Testis (tissue), 3 donors: Measurements from ENCODE around the gene SGMS2. TPM values are rescaled to one million over a fixed set of nuclear protein-coding genes. Genes with fewer than 3 reads are reported as not detected.

Experiments
- DNase-seq: peaks from one replicate; pipeline ENCODE4 v3.0.0-alpha.2; 2019
- H3K27ac ChIP-seq, 2 donors: fragments of 200-600 bp; sonication (generic); one replicate each; pipeline ENCODE4 v1.5.1; 2019
- H3K27me3 ChIP-seq: fragments of 200-600 bp; sonication (generic); one replicate; pipeline ENCODE4 v1.5.1; 2019
- H3K36me3 ChIP-seq: fragments of 200-600 bp; sonication (generic); one replicate; pipeline ENCODE4 v1.5.1; 2017; ENCODE audit warnings: low read depth; ENCODE audit errors: missing control alignments
- H3K4me1 ChIP-seq: fragments of 200-600 bp; sonication (generic); one replicate; pipeline ENCODE4 v1.5.1; 2019
- H3K4me3 ChIP-seq, 2 donors: fragments of 200-600 bp; sonication (generic); one replicate each; pipeline ENCODE4 v1.5.1; 2017 to 2019
- H3K9me3 ChIP-seq: fragments of 200-600 bp; sonication (generic); one replicate; pipeline ENCODE4 v1.5.1; 2017
- POLR2A ChIP-seq: fragments of 450-650 bp; IDR thresholded peaks from one replicate; pipeline ENCODE4 v1.6.1; 2017; ENCODE audit warnings: antibody characterized with exemption, mild to moderate bottlenecking, moderate library complexity
- WGBS, 2 donors: methylation state at CpG; one replicate each; pipeline ENCODE4 v1.1.5; 2018; 5-methylcytosine and 5-hydroxymethylcytosine counted together
- intact Hi-C: fragments of 100-400 bp; cut with DNase I; formaldehyde crosslinking; loops from one replicate; pipeline ENCODE4 v1.15.1; 2023; ENCODE audit warnings: low total_unique reads
- polyA plus RNA-seq: library from polyadenylated mRNA; stranded (reverse); fragments of 350-450 nt; fragmentation: Illumina TruSeq; extraction: RNeasy Lipid Tissue Mini Kit (QIAGEN cat#74804); gene quantifications from one replicate; pipeline ENCODE4 v1.2.3, GENCODE V29; 2014; ENCODE audit warnings: low read depth, low replicate concordance; ENCODE audit not compliant: insufficient read depth
- total RNA-seq, 2 donors: library from RNA; depleted of rRNA; stranded (reverse); fragments of >200 nt; gene quantifications; one replicate each; pipeline ENCODE4 v1.2.3, GENCODE V29; 2016
- TF ChIP-seq, protein P1 (sequence below), 3 experiments: fragments of 450-650 bp in 2 of 3; fragments of 200-600 bp in 1 of 3; sonication (generic) in 1 of 3; IDR thresholded peaks; one replicate each; pipeline ENCODE4 v1.5.1; 2016 to 2019; ENCODE audit warnings: antibody characterized with exemption in 3 of 3, mild to moderate bottlenecking in 2 of 3, moderate library complexity in 1 of 3

The SGMS2 gene
- total and polyA plus RNA-seq, 3 donors from 2014 or later, result 22.2 to 31.7 (median 24.2) TPM

DNA sequence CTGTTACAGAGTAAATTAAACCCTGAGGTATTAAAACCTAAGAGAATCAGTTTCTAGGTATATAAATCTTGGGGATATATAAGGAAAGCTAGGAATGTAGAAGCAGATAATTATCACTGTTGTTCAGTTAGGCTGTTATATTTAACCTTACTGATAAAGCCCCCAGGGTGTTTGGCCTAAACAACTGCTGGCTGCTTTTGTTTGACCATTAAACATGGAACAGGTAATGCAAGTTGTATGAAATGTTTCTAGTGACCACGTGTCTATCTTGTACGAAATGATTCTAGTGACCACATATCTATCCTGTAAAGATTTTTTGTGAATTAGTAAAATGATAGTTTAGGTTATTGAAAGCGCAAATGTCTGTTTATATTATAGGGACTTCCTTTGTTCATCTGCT lies 52.6 kb downstream of the SGMS2 start:
- Histone ChIP-seq H3K4me1 (no peaks in the 10 kb centered on the region), H3K9me3 (no peaks in the 10 kb centered on the region), H3K4me3 (no peak overlapping the region), H3K27ac (no peak overlapping the region), H3K27me3 (no peaks in the 10 kb centered on the region), H3K36me3 (no peaks in the 10 kb centered on the region)
- TF ChIP-seq, protein P1, sequence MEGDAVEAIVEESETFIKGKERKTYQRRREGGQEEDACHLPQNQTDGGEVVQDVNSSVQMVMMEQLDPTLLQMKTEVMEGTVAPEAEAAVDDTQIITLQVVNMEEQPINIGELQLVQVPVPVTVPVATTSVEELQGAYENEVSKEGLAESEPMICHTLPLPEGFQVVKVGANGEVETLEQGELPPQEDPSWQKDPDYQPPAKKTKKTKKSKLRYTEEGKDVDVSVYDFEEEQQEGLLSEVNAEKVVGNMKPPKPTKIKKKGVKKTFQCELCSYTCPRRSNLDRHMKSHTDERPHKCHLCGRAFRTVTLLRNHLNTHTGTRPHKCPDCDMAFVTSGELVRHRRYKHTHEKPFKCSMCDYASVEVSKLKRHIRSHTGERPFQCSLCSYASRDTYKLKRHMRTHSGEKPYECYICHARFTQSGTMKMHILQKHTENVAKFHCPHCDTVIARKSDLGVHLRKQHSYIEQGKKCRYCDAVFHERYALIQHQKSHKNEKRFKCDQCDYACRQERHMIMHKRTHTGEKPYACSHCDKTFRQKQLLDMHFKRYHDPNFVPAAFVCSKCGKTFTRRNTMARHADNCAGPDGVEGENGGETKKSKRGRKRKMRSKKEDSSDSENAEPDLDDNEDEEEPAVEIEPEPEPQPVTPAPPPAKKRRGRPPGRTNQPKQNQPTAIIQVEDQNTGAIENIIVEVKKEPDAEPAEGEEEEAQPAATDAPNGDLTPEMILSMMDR (IDR thresholded peaks at IDR 0.05), result no peak
- no peak for TF ChIP-seq POLR2A
- DNase-seq, result no peak
- intact Hi-C loops, result no loop called here
- 45 to 46% methylated on average over 3 of the region's 3 CpGs for WGBS, 2 donors

DNA sequence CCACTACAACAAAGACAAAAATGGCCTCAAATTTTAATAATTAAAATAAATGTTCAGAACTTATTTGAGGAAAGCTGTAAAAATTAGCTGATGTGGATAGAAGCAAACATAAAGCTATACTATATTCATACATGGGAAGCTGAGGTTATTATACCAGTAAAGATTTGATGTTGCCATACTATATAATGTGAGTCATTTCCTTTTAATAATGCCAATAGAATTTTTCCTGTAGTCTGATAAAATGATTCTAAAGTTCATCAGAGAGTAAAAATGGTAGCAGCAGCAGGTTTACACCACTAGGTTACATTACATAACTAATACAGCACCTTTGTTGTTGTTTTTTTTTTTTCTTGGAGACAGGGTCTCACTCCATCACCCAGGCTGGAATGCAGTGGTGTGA lies 61.1 kb downstream of the SGMS2 start:
- no peaks in the 10 kb centered on the region for H3K27me3 ChIP-seq
- no peaks in the 10 kb centered on the region for H3K4me1 ChIP-seq
- no peaks in the 10 kb centered on the region for H3K9me3 ChIP-seq
- H3K36me3 ChIP-seq, result no peaks in the 10 kb centered on the region
- no peak overlapping the region for H3K4me3 ChIP-seq
- no peak overlapping the region for H3K27ac ChIP-seq
- DNase-seq, result no peak
- intact Hi-C loops, result no loop called here
- TF ChIP-seq, protein P1 (IDR thresholded peaks at IDR 0.05), result no peak
- TF ChIP-seq POLR2A, result no peak

- Histone ChIP-seq H3K27ac (no peak overlapping the region), H3K4me1 (no peaks in the 10 kb centered on the region), H3K27me3 (no peaks in the 10 kb centered on the region), H3K9me3 (no peaks in the 10 kb centered on the region), H3K36me3 (no peaks in the 10 kb centered on the region), H3K4me3 (no peak overlapping the region)
- no peak for DNase-seq
- intact Hi-C loops, result no loop called here
- TF ChIP-seq POLR2A, result no peak
- TF ChIP-seq, protein P1 (IDR thresholded peaks at IDR 0.05), result no peak
- WGBS, 2 donors, result 61 to 63% methylated on average over 2 of the region's 2 CpGs
These were observed 63.5 kb downstream of the SGMS2 start for GRCh38 chr4:107888237-107888636.

- Histone ChIP-seq H3K27ac (no peak overlapping the region), H3K36me3 (no peaks in the 10 kb centered on the region), H3K4me1 (no peaks in the 10 kb centered on the region), H3K4me3 (no peak overlapping the region), H3K9me3 (no peaks in the 10 kb centered on the region), H3K27me3 (no peaks in the 10 kb centered on the region)
- no peak for DNase-seq
- intact Hi-C loops, result no loop called here
- WGBS, 2 donors, result 97 to 99% methylated on average over 2 of the region's 2 CpGs
- TF ChIP-seq, protein P1 (IDR thresholded peaks at IDR 0.05), result no peak
- TF ChIP-seq POLR2A, result no peak
These were observed 66.0 kb downstream of the SGMS2 start for GRCh38 chr4:107890779-107891178.

DNA sequence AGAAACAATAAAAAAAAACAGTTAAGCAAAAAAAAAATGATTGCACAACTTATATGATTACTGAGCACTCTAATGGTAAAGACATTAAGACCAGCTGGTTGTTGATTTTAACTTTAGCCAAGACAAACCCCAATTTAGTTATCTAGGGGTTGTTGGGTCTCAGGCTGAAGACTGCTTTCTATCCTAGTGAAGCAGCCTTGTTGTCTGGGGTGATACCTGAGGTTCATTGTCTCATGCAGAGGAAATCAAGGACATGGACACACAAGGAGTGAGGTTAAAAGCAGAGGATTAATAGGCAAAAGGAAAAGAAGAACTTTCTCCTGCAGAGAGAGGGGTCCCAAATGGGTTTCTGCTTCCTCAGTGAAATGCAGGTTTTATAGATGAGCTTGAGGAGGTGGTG lies 66.6 kb downstream of the SGMS2 start:
- no peaks in the 10 kb centered on the region for H3K27me3 ChIP-seq
- no peak for DNase-seq
- no peaks in the 10 kb centered on the region for H3K9me3 ChIP-seq
- no peaks in the 10 kb centered on the region for H3K36me3 ChIP-seq
- no peak overlapping the region for H3K4me3 ChIP-seq
- H3K27ac ChIP-seq, result no peak overlapping the region
- no peak for TF ChIP-seq POLR2A
- H3K4me1 ChIP-seq, result no peaks in the 10 kb centered on the region
- intact Hi-C loops, result no loop called here
